HG02678 (cell line): ENCODE results near the gene PHLDA2.

ENCODE experiments used
- ATAC-seq: cut with Tn5 transposase; IDR thresholded peaks from one replicate; pipeline ENCODE4 v1.9.1; 2021; ENCODE audit warnings: mild to moderate bottlenecking, moderate library complexity; ENCODE audit not compliant: unreplicated experiment

PHLDA2 gene

DNA sequence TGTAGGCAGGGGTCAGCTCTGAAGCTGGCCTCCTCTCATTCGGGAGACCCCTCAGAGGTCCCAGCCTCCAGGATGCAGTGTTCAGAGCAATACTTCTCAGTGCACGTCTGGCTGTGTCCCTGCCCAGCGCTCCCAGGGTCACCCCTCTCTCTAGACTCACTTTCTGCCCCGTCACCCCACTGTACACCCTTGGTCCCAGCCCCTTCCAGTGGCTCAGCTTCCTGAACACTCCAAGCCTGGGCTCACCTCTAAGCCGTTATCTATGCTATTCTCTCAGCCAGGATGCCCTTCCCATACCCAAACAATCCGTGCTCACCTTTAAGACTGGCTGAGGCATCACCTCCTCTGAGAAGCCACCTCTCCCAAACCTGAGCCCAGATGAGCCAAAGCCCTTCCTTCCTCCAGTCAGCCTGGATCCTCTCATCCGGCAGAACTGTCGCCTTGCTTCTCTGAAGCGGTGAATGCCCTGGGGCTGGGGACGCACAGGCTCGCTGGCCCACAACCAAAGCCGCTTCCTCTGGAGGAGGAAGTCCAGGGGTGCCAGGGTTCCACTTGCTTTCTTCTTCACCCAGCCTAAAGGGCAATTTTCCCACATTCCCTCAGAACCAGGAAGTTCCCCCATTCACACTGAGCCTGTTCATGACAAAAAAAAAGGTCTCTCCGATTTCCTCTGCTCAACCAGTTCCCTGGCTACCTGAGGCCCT lies 30.0 kb downstream of the PHLDA2 start:
- ATAC-seq: no peak

DNA sequence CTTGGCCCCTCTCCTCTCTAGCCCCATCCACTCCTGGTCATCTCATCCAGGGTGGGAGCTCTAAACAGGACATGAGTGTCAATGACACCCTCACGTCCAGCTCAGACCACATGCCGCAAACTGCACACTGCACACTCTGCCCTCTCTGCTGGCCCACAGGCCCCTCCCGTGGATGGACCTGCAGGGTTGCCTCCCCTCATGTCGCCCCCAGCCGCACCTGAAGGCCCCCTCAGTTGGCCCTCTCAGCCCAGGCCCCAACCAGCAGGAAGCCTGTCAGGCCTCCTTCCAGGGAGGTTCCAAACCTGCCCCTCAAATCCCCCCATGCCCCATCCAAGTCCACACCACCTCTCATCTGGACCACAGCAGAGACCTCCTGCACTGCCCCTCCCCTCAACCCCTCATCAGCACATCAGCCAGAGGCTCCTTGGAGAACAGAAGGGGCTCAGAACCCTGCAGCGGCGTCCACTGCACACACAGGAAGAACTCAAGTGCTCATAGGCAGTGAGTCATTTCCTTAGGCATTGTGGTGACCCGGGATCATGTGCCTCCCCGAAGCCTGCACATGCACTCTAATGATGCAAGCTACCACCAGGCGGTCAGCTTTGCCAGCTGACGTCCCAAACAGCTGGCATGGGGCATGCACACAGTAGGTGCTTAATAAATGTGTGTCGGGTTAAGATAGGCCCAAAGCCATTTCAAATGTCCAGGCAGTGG lies 30.7 kb downstream of the PHLDA2 start:
- peak; percentile 26 for ATAC-seq

DNA sequence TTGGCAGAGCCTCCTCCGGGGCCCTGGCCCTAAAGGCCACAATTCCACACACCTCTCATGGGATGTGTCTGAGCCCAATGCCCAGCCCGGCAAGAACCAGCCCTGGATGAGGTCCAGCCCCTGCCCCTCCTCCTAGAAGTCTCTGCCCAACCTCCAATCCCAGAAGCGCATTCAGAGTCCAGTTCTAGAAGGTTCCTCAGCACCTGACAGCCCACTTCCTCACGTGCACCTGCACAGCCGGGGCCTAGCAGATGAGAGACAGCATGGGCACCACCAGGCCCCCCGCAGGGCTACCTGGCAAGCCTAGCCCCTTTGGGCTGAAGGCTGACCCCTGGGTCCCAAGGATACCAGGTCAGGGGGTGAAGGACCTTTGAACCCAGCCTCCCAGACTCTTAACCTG lies 32.2 kb downstream of the PHLDA2 start:
- no peak for ATAC-seq

DNA sequence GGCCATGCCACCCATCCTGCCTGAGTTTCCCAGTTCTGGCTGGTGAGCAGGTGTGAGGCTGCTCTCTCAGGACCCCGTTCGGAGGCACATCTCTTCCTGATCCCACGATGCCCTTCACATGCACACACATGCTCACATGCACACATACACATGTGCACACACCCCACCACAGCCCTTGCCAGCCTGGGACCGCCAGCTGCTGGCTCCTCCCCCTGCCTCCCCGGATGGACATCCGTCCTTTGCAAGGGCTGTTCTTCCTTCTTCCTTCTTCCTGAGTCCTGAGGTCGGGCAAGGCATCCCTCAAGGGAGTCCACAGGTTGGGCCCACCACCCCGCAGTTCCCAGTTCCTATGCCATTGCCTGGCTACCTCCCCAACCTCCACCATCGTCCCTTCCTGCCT lies 33.2 kb downstream of the PHLDA2 start:
- ATAC-seq: no peak

DNA sequence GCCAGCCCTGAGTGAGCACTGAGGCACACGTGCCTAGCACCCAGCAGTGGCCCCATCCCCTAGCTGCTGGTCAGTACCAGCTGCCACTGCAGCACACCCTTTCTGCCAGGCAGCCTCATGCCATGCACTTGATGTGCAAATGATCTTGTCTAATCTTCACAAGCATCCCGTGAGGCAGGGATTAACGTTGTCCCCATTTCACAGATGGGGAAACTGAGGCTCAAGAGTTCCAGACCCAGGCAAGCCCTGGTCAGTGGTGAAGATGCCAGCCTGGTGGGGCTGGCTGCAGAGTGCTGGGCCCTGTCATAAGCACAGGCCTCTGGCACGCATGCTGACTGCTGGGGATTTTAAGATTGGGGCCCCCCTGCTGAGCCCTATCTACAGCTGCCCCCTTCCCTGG lies 35.3 kb downstream of the PHLDA2 start:
- ATAC-seq: no peak

DNA sequence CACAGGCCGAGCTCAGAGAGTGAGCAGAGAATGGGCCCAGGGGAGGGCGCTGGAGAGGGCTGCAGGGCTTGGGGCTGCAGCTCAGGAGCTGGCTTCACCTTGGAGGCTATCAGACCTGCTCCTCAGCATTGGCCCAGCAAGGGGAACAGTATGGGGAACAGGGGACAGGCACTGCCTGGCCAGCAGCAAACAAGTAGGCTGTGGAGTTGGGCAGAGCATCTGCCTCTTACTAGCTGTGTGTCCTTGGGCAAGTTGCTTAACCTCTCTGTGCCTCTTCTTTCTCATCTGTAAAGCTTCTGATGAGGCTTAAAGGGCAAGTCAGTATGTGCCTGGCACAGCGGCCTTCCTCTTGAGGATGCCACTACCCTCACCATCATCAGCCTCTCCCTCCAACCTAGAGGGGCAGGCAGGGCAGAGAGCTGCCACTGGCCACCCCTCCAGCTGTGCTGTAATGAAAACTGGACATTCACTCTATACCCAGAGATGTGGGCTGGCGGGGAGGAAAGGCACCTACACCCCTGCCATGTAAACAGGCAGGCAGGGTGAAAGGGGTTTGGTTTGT lies 36.2 kb downstream of the PHLDA2 start:
- no peak for ATAC-seq

DNA sequence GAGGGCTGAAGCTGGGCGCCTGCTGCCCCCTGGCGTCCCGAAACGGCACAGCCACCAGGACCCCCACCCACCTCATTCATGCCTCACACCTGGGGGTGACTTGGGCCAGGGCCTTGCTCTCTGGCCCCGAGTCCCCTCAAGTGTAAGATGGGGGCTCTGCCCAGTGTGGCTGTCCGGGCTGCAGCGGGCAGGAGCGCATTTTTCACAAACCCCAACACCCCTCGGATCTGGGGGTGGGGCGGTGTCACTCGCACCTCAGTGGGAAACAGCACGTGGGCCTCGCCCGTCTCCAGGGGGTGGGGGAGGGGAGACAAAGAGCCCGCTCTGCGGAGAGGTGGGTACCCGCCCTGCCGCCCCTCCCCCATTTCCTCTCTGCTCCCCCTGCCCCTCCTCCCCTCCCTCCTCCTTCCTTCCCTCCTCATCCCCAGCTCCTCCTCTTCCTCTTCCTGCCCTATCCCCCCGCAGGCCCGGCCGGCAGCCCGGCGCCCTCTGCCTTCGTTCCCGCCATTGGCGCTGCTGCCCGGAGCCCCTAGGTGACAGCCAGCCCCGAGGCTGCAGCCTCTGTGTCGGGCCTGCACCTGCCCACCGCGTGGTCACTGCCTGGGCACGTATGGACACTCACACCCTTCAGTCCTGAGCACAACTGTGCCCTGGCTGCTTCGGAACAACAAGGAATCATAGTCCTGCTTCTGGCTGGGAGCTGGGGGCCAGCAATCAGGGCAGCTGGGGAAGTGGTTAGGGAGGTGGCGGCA lies 36.8 kb downstream of the PHLDA2 start:
- no peak for ATAC-seq

DNA sequence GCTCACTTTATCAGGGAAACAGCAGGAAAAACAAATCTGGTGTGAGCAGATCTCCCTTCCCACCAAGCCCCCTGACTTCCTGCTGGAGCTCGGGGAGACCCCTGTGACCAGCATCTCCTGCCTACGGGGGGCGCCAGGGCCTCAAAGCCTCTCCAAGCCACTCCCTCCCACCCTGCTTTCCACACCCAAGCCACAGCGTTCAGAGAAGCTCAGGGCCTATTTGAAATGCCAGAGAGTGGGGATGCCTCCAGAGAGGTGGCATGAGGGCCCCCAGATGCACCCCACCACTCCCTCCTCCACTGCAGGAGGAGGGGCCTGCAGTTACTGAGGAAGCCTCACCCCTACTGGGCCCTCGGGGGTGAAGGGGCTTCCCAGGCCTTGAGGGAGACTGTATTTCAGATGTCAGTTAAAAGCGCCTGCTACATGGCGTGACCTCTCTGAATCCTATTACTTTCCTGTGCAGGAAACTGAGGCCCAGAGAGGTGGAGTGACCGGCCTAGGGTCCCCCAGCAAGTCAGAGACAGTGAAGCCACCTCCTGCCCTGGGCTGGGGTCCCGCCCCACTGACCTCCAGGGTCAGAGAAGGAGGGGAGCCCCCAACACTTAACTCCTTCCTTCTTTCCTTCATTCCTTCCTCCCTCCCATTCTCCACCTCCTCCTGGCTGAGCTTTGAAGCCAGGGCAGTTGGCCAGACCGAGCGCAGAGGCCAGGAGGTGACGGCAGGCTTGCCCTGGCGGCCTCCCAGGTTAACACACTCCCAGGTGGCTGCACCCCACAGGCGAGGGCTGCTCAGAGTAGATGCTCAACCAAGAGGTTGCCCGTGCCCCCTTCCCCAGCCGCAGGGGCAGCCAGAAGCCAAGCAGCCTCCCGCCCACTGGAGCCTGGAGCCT lies 37.6 kb downstream of the PHLDA2 start:
- ATAC-seq: no peak

DNA sequence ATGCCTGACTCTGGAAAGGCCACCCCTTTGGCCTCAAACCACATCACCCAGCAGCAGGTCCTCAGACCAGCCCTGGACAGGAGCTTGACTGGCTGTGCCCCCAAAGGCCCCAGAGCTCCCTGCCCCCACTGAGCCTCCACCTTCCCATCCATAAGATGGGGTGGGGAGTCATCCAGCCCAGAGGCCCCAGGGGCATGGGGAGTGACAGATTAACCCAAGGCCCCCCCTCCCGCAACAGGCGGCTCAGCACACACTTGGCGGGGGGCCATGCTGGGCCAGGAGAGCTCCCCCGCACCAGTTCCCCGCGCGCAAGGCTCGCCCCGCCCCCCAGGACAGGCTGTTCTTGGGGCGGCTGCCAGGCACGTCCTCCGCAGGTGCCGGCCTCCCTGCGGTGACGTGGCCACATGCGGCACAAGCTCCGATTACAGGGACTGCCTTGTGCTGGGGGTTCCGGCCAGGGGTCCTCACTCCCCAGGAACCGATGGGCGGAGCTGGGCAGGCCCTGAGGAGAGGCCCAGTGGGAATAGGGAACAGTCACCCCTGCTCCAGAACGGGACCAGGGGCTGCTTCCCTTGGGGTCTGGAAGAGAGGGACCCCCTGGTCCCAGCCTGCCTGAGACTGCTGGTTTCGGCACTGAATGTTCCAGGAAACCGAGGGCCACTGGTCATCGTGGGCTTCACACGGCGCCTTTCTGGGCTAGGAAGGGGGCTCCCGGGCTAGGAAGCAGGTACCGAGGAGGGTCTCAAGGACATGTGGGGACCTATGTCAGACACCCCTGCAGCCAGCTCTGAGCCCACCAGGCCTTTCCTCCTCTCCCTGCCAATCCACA lies 38.5 kb downstream of the PHLDA2 start:
- ATAC-seq: no peak

DNA sequence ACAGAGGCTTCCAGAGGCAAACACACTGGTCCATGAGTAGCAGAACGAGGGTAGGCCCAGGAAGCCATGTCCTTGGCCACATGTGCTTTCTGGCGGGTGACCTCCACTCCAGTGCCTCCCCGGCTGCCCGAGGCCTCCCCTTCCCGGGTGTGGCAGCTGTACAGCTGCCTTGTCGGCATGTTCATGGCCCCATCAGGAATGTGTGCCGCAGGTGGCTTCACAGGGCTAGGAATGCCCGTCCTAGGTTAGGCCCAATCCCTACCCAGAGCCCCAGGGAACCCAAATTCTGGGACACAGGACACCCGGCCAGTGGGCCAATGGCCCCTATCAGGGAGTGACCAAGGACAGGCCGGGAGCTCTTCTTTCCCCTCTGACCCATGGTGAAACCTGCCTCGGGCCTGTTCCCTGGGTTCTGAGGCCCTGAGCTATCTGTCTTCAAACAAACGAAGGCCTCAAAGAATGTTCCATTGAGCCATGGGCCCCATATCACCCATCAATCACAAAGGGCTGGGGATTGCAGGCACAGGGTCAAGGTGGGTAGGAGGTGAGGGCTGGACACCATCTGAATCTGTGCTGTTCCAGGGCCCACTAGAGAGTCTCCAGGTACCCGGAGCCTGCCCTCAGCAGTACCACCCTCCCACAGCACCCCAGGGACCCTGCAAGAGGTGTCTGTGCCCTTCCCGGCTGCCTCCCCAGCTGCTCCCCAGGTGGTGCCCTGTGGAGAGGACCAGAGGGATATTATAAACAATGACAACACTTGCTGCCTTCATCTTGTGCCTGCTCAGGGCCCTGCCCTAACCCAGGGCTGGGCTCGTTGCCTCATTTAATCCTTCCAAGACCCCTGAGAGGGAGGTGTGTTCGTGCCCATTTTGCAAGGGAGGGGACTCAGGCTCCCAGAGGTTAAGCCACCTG lies 39.6 kb downstream of the PHLDA2 start:
- no peak for ATAC-seq

DNA sequence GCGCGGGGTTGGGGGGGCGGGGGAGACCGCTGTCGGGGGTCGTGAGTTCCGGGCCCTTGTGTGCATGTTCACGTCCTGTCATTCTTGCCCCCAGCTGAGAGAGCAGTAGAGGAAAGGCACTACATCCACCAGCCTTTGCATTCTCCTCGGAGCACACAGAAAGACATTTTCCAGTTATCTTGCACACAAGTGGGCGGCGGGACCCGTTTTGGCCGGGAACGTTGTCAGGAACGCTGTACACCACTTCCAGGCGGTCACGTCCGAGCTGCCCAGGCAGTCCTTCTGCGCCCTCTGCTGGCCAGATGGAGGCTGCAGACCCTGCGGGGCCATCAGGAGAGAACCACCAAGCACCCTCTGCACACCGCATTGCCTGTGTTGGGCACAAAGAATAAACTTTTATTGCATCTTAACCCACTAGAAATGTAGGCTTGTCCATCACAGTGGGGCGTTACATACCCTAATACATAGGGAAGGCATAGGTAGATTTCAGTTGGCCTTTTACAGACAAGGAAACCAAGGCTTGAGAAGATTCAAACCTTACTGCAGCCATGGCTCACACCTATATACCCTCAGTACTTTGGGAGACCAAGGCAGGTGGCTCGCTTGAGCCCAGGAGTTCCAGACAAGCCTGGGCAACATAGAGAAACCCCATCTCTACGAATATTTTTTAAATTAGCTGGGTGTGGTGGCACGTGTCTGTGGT lies 40.8 kb downstream of the PHLDA2 start:
- no peak for ATAC-seq

DNA sequence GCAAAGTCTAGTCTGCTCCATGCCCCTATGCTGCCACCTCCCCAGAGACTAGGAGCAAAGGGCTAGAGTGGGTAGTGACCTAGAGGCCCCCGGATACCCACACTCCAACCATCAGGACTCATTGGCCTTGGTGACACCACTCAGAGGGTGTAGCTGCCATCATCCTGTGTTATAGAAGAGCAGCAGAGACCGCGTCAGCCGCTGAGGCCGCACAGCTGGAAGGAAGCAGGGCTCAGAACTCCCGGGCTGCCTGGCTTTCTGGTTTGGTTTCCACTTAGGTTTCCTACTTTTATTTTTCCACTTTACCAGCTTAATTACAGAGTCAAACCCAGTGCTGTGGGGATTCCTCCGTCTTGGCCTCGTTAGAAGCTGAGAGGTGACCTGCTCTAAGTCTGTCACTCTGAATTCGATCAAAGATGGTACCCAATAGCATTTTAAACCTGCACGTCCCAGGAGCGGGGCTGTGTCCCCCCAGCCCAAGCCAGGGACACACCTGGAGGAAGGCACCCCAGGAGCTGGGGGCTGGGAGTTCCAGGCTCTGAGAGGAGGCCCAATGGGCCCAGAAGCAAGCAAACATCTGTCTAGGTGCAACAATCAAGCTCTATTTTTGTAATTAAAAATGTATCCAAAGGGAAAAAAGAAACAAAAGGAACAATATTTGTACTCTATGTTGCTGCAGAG lies 41.6 kb downstream of the PHLDA2 start:
- no peak for ATAC-seq

DNA sequence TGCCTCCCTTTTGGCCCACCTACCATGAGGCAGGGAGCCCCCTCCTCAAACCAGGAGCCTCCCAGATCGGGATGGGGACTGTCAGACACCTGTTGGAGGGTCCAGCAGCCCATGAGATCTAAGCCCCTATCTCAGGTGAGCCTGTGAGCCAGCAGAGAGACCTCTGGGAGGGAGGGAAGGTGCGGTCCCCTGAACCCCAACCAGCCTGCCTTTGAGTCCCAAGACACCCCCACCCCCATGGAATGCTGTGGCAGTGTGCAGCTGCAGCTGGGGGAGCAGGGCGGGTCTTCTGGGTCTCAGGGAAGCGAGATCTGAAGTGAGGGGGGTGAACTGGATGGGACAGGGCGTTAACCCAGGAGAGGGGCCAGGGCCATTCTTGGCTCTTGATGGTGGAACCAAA lies 42.3 kb downstream of the PHLDA2 start:
- ATAC-seq: no peak

DNA sequence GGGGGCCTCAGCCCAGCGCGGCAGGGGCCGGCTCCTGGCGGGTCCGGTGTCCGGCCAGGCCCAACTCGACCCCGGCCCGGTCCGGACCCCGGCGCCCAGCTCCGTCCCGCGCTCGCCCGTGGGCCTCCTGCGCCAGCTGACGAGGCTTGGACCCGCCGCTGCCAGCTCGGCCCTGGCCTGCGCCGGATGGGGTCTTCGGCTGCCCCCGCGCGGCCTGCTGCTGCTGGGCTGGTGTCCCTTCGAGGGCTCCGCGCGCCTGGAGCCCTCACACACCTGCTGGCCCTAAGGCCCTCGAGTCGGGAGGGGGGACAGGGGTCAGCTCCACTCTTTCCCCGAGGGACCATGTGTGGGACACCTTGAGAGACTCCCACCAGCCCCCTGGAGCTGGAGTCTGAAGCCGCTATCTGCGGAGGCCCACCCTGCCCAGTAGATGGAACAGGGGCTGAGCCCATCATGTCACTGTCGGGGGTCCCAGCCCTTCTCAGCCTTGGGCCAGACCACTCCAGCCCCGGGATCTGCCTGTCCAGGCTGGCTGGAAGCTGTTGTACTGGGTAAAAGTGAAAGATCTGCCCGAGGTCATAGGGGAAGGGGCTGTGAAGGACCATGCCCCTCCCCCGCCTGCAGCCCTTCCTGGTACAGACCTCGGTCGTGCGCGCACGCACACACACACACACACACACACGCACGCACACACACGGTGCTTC lies 42.9 kb downstream of the PHLDA2 start:
- ATAC-seq: no peak

DNA sequence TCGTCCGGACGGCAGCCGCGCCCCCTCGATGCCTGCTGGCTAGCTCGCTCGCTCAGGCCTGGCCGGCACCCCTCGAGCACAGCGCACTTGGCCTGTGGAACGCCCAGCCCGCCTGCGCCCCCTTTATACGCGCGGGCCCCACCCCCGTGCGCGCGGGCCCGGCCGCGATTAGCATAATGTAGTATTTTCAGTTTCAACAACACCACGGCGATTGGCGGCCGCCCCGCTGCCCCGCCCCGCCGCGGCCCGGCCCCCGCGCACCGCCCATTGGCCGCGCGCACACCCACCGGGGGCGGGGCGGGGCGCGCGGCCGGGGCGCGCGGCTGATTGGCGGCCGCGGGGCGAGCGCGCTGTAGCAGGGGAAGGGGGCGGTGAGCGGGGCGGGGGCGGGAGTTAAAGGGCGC lies 43.5 kb downstream of the PHLDA2 start, which contains the start of gene CDKN1C:
Gene CDKN1C, minus strand, starts transcription at position 98 of the 404 bp plus-strand sequence. CDS start 319 bp downstream, outside the sequence.
- ATAC-seq: peak; percentile 83

DNA sequence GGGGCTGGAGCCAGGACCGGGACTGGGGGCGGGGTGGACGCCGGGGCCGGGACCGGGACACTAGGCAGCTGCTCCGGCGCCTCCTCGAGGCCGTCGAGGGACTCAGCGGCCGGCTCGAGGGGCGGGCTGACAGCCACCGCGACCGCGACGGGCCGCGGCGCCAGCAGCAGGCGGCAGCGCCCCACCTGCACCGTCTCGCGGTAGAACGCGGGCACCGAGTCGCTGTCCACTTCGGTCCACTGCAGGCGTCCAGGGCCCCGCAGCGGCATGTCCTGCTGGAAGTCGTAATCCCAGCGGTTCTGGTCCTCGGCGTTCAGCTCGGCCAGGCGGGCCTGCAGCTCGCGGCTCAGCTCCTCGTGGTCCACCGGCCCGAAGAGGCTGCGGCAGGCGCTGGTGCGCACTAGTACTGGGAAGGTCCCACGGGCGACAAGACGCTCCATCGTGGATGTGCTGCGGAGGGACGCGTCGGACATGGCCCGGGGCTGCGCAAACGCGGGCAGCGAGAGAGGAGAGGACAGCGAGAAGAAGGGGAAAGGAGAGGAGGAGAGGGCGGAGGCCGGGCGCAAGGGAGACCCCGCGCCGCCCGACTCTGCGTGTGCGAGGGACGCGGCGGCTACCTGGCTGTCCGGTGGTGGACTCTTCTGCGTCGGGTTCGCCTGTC lies 44.1 kb downstream of the PHLDA2 start:
- peak; percentile 1 for ATAC-seq
